NCI-H2227 treated with DMSO at 0.1 percent for 48 hours (cell line): ENCODE data around the gene FBXW11.
"Not testable (repeated sequence)": the region's sequence is repeated elsewhere in the genome, so short reads cannot be mapped to it uniquely, and the experiment has no call there.

Experiments
- DNase-seq: peaks from one replicate; lab custom pipeline; 2025; lab: John Stamatoyannopoulos, UW

The FBXW11 gene

GRCh38 chr5:171911152-171911551 lies 95.3 kb downstream of the FBXW11 start:
- DNase-seq, result no peak

- no peak for DNase-seq
These were observed 97.8 kb downstream of the FBXW11 start for GRCh38 chr5:171908638-171909037.

GRCh38 chr5:171907725-171908343 lies 98.6 kb downstream of the FBXW11 start:
- peak; percentile 52 for DNase-seq

- DNase-seq, result no peak
These were observed 99.5 kb downstream of the FBXW11 start for GRCh38 chr5:171906703-171907590.

- DNase-seq, result no peak
These were observed 100.3 kb downstream of the FBXW11 start for GRCh38 chr5:171906066-171906570.

GRCh38 chr5:171904886-171905285 lies 101.6 kb downstream of the FBXW11 start:
- DNase-seq, result no peak

GRCh38 chr5:171901764-171902163 lies 104.7 kb downstream of the FBXW11 start:
- no peak for DNase-seq

GRCh38 chr5:171899792-171900191 lies 106.6 kb downstream of the FBXW11 start:
- DNase-seq, result no peak

GRCh38 chr5:171898879-171899278 lies 107.6 kb downstream of the FBXW11 start:
- DNase-seq, result no peak

GRCh38 chr5:171898386-171898785 lies 108.1 kb downstream of the FBXW11 start:
- DNase-seq, result no peak

GRCh38 chr5:171897231-171897630 lies 109.2 kb downstream of the FBXW11 start:
- no peak for DNase-seq

- no peak for DNase-seq
These were observed 111.4 kb downstream of the FBXW11 start for GRCh38 chr5:171895081-171895480.

GRCh38 chr5:171893290-171893886 lies 113.0 kb downstream of the FBXW11 start:
- DNase-seq, result no peak

GRCh38 chr5:171891595-171891994 lies 114.8 kb downstream of the FBXW11 start:
- DNase-seq, result no peak

- DNase-seq, result no peak
These were observed 115.3 kb downstream of the FBXW11 start for GRCh38 chr5:171891150-171891549.

- no peak for DNase-seq
These were observed 118.4 kb downstream of the FBXW11 start for GRCh38 chr5:171888051-171888481.

GRCh38 chr5:171886037-171886436 lies 120.4 kb downstream of the FBXW11 start:
- DNase-seq, result not testable (repeated sequence)

GRCh38 chr5:171882118-171882517 lies 124.3 kb downstream of the FBXW11 start:
- no peak for DNase-seq

- DNase-seq, result no peak
These were observed 132.2 kb downstream of the FBXW11 start for GRCh38 chr5:171874234-171874633.

GRCh38 chr5:171872666-171873065 lies 133.8 kb downstream of the FBXW11 start:
- DNase-seq, result no peak

GRCh38 chr5:171871711-171872110 lies 134.7 kb downstream of the FBXW11 start:
- no peak for DNase-seq

GRCh38 chr5:171869956-171870355 lies 136.5 kb downstream of the FBXW11 start:
- DNase-seq, result no peak

- no peak for DNase-seq
These were observed 138.2 kb downstream of the FBXW11 start for GRCh38 chr5:171868236-171868635.
